Fibroblast of peridontal ligament (primary cell): ENCODE measurements around the gene YWHAH.
"Not testable (repeated sequence)": the region's sequence is repeated elsewhere in the genome, so short reads cannot be mapped to it uniquely, and the experiment has no call there.

Experiments
- DNase-seq: peaks from one replicate; pipeline ENCODE4 v3.0.0-alpha.2; 2010; ENCODE audit errors: extremely low read depth

YWHAH gene

DNA sequence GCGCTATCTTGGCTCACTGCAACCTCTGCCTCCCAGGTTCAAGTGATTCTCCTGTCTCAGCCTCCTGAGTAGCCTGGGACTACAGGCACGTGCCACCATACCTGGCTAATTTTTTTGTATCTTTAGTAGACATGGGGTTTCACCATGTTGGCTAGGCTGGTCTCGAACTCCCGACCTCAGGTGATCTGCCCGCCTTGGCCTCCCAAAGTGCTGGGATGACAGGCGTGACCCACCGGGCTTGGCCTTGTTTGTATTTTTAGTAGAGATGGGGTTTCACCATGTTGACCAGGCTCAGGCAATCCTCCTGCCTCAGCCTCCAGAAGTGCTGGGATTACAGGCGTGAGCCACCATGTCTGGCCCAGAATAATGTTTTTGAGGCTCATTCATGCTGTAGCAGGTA, 37.6 kb downstream of the YWHAH start:
- not testable (repeated sequence) for DNase-seq

GRCh38 chr22:31983911-31984656, 39.7 kb downstream of the YWHAH start:
- DNase-seq, result no peak

DNA sequence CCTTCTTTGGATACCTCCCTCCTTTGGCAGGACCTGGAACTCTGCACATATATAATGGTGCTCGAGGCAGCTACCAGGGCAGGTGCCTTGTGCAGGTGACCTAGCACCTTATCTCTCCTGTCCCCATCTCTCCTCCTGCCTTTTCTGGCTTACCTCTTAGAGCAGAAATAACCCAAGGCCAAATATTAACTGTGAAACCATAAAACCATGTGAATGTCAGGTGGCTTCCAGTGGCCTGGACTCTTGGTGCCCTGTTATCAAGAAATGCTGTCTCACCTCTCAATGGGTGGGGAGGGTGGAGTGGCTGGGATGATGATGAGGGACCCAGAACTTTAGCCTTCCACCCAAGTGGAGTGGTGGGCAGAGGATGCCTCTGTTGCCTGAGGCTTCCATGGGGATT, 42.9 kb downstream of the YWHAH start:
- no peak for DNase-seq

DNA sequence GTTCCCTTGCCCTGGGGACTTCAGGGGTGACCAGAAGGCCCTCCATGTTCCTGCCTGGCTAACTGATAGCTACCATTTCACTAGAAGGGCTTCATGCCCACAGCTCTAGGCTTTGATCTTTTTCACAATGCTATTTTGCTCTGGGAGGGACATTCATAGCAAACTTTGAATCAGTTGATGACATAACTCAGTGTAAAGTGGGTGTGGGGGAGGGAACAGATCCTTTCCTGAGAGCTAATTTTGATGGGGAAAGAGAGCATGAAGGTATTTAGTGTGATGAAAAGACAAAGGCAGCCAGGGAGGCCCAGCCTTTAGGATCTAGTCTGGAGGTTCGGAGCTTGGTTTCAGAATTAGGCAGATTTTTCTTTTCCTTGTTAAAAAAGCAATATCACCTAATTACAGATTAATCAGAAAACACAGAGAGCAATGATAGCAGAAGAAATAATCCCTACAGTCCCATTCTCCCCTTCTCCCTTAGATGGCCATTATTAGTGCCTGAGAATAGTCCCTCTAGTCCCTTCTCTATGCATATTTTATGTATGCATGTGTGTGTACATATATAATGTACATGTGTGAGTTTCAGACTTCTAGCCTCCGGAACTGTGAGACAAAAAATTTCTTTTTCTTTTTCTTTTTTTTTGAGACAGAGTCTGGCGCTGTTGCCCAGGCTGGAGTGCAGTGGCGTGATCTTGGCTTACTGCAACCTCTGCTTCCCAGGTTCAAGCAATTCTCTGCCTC, 46.9 kb downstream of the YWHAH start:
- no peak for DNase-seq

DNA sequence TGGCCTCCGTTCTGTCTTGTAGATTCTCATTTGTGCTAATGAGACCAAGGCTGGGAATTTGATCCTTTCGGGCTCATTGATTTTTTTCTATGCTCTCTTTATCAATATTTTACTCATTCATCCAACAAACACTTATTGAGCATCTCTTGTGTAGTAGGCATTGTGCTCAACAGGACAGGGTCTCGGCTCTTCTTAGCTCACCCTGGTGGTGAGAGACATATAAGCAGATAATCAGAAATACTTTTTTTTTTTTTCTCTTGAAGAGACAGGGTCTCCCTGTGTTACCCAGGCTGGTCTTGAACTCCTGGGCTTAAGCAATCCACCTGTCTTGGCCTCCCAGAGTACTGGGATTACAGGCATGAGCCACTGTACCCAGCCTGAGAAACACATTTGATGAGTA, 50.7 kb downstream of the YWHAH start:
- no peak for DNase-seq

GRCh38 chr22:31995807-31996206, 51.5 kb downstream of the YWHAH start:
- no peak for DNase-seq

DNA sequence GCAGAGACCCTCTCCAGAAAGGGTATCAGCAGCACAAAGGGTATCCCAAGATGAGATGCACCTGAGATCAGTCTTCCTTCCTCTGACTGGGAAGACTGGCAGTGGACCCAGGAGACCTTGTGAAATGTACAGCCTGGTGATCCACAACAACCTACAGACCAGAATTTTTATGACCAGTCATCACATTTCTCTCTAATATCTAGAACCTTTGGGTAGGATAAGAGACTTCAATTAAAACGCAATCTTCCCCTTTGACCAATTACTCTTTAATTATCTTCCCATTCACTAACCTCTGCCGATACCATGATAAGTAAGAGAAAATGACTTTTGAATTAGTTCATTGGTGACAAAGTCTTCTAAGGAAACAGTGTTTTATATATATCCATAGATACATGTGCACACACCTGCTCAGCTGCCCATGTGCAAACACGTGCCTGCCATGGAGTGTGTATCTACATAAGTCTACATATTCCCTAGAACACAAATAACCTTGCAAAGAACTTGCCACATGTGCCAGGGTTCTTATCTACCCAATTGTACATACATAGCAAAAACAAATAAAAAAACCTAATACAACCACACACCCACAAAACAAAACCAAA, 54.5 kb downstream of the YWHAH start:
- no peak for DNase-seq

DNA sequence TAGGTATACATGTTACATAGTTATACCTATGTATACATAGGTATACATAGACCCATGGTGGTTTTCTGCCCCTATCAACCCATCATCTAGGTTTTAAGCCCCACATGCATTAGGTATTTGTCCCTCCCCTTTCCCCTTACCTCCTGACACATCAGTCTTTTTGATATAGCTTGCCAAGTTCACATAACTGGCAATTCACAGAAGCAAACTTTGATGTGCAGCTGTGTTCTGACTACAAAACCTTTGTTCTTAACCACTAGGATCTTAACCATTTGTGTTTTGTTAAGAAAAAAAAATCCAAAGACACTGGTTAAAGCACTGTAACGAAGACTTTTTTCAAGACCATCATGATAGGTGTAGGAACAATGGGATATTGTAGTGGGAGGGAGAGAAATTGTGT, 55.8 kb downstream of the YWHAH start:
- no peak for DNase-seq

GRCh38 chr22:32005453-32005852, 61.1 kb downstream of the YWHAH start:
- DNase-seq, result no peak
